GM23248 (cell line): ENCODE measurements around the gene EFL1. TPM values are rescaled to one million over a fixed set of nuclear protein-coding genes. Genes with fewer than 3 reads are reported as not detected.

Experiments
- DNase-seq: peaks from one replicate; pipeline ENCODE4 v3.0.0-alpha.2; 2015
- H2AFZ ChIP-seq: fragments of 200-600 bp; sonication (generic); 2 replicates; pipeline ENCODE4 v1.6.1; 2016; ENCODE audit warnings: antibody characterized with exemption
- H3F3A ChIP-seq: fragments of 200-600 bp; sonication (generic); 2 replicates; pipeline ENCODE4 v1.6.1; 2016; ENCODE audit warnings: mild to moderate bottlenecking, antibody characterized with exemption, mixed run types; ENCODE audit not compliant: insufficient read depth
- H3K27ac ChIP-seq: fragments of 200-600 bp; sonication (generic); 2 replicates; pipeline ENCODE4 v1.5.1; 2016; ENCODE audit warnings: mild to moderate bottlenecking
- H3K27me3 ChIP-seq: fragments of 200-600 bp; sonication (generic); replicated peaks from 2 replicates; pipeline ENCODE4 v1.6.1; 2016; ENCODE audit warnings: mild to moderate bottlenecking; ENCODE audit not compliant: insufficient read depth
- H3K36me3 ChIP-seq: fragments of 200-600 bp; sonication (generic); 2 replicates; pipeline ENCODE4 v1.6.1; 2016; ENCODE audit warnings: low read depth, mild to moderate bottlenecking
- H3K4me1 ChIP-seq: fragments of 200-600 bp; sonication (generic); 2 replicates; pipeline ENCODE4 v1.6.1; 2016; ENCODE audit warnings: mild to moderate bottlenecking; ENCODE audit not compliant: insufficient read depth
- H3K4me2 ChIP-seq: fragments of 200-600 bp; sonication (generic); one replicate; pipeline ENCODE4 v1.6.1; 2016; ENCODE audit warnings: mild to moderate bottlenecking; ENCODE audit not compliant: unreplicated experiment
- H3K4me3 ChIP-seq: fragments of 200-600 bp; sonication (generic); 2 replicates; pipeline ENCODE4 v1.5.1; 2016; ENCODE audit warnings: mild to moderate bottlenecking
- H3K79me2 ChIP-seq: fragments of 200-600 bp; sonication (generic); 2 replicates; pipeline ENCODE4 v1.6.1; 2016; ENCODE audit warnings: mild to moderate bottlenecking; ENCODE audit not compliant: insufficient read depth
- H3K9ac ChIP-seq: fragments of 200-600 bp; sonication (generic); 2 replicates; pipeline ENCODE4 v1.6.1; 2016; ENCODE audit warnings: mild to moderate bottlenecking
- H3K9me2 ChIP-seq: fragments of 200-600 bp; sonication (generic); 2 replicates; pipeline ENCODE4 v1.6.1; 2016; ENCODE audit warnings: mixed run types, mild to moderate bottlenecking, moderate library complexity; ENCODE audit not compliant: insufficient read depth
- H3K9me3 ChIP-seq: fragments of 200-600 bp; sonication (generic); one replicate; pipeline ENCODE4 v1.6.1; 2017; ENCODE audit warnings: low read depth
- H4K20me1 ChIP-seq: fragments of 200-600 bp; sonication (generic); 2 replicates; pipeline ENCODE4 v1.6.0; 2016; ENCODE audit not compliant: insufficient read depth
- EZH2 ChIP-seq: fragments of 200-600 bp; sonication (generic); IDR thresholded peaks from 2 replicates; pipeline ENCODE4 v1.6.1; 2018; ENCODE audit warnings: antibody characterized with exemption, mild to moderate bottlenecking; ENCODE audit not compliant: insufficient read depth, poor library complexity, severe bottlenecking
- EZH2phosphoT487 ChIP-seq: fragments of 200-600 bp; sonication (generic); IDR thresholded peaks from 2 replicates; pipeline ENCODE4 v1.6.1; 2018; ENCODE audit warnings: antibody characterized with exemption, moderate library complexity, mild to moderate bottlenecking, low read depth; ENCODE audit not compliant: insufficient read depth
- whole genome bisulfite sequencing, 2 experiments: methylation state at CpG; one replicate each; pipeline ENCODE4 v1.1.6; 2015 to 2017; ENCODE audit warnings: low lambda C conversion rate in 2 of 2, low coverage in 1 of 2; ENCODE audit errors: missing lambda C conversion rate in 2 of 2; 5-methylcytosine and 5-hydroxymethylcytosine counted together
- in situ Hi-C: fragments of 300-500 bp; cut with MboI; formaldehyde crosslinking; loops from 2 replicates; pipeline ENCODE4 v1.15.0; 2020
- polyA plus RNA-seq: library from polyadenylated mRNA; unstranded; fragments of >200 nt; fragmentation: Nextera tagmentation; extraction: Ambion mirVana; gene quantifications from 2 replicates; pipeline ENCODE4 v1.2.1, GENCODE V29; 2016
- total RNA-seq: library from RNA; depleted of rRNA; stranded (reverse); fragments of >200 nt; shearing (Covaris generic); gene quantifications from 2 replicates; pipeline ENCODE4 v1.2.3, GENCODE V29; 2014

Gene EFL1
- total and polyA plus RNA-seq, 2 experiments from 2014 or later: 21.8 to 28.4 TPM

- Histone ChIP-seq H3K9me2 (no peaks in the 10 kb centered on the region), H4K20me1 (no peaks in the 10 kb centered on the region), H3F3A (peaks cover 41% of the 10 kb centered on the region), H3K27ac (no peak overlapping the region), H3K4me1 (peaks cover 40% of the 10 kb centered on the region), H3K79me2 (no peaks in the 10 kb centered on the region), H3K9me3 (no peaks in the 10 kb centered on the region), H3K9ac (no peak overlapping the region), H3K36me3 (no peaks in the 10 kb centered on the region), H3K4me2 (no peak overlapping the region), H2AFZ (no peak overlapping the region), H3K27me3 (no peaks in the 10 kb centered on the region), H3K4me3 (no peak overlapping the region)
- in situ Hi-C loops: no loop called here
- DNase-seq: no peak
- WGBS, 2 experiments: 96 to 97% methylated on average over 9 of the region's 9 CpGs
- TF ChIP-seq EZH2 (no peak), EZH2phosphoT487 (no peak)
Measured at GRCh38 chr15:82124331-82125263, 137.9 kb downstream of the EFL1 start.

- H3F3A ChIP-seq: peaks cover 24% of the 10 kb centered on the region
- in situ Hi-C loops: no loop called here
- no peaks in the 10 kb centered on the region for H3K36me3 ChIP-seq
- H3K9me2 ChIP-seq: no peaks in the 10 kb centered on the region
- no peak overlapping the region for H3K4me3 ChIP-seq
- 5% methylated on average over 4 of the region's 4 CpGs for WGBS, 2 experiments
- peak overlapping the region; percentile 63 for H3K4me2 ChIP-seq
- no peaks in the 10 kb centered on the region for H4K20me1 ChIP-seq
- no peaks in the 10 kb centered on the region for H3K27me3 ChIP-seq
- no peaks in the 10 kb centered on the region for H3K9me3 ChIP-seq
- peak; percentile 98 for DNase-seq
- no peaks in the 10 kb centered on the region for H3K79me2 ChIP-seq
- peaks cover 22% of the 10 kb centered on the region for H3K4me1 ChIP-seq
- H3K27ac ChIP-seq: peak overlapping the region; percentile 90
- no peak overlapping the region for H2AFZ ChIP-seq
- peak overlapping the region; percentile 60 for H3K9ac ChIP-seq
- TF ChIP-seq EZH2phosphoT487 (no peak), EZH2 (no peak)
Measured at GRCh38 chr15:82122746-82123400, 139.7 kb downstream of the EFL1 start.

GRCh38 chr15:82118040-82118439 lies 144.5 kb downstream of the EFL1 start:
- WGBS, 2 experiments: 65 to 68% methylated on average over 3 of the region's 3 CpGs
- Histone ChIP-seq H3K79me2 (no peaks in the 10 kb centered on the region), H3K36me3 (no peaks in the 10 kb centered on the region), H3K4me3 (no peak overlapping the region), H3K27me3 (no peaks in the 10 kb centered on the region), H4K20me1 (no peaks in the 10 kb centered on the region), H3K9ac (no peak overlapping the region), H3K9me3 (no peaks in the 10 kb centered on the region), H3K4me1 (peaks cover 15% of the 10 kb centered on the region), H3K27ac (no peak overlapping the region), H3K9me2 (no peaks in the 10 kb centered on the region), H2AFZ (no peak overlapping the region), H3F3A (peaks cover 13% of the 10 kb centered on the region), H3K4me2 (no peak overlapping the region)
- no peak for DNase-seq
- in situ Hi-C loops: no loop called here
- TF ChIP-seq EZH2 (no peak), EZH2phosphoT487 (no peak)

- Histone ChIP-seq H3K9ac (no peak overlapping the region), H3K4me2 (no peak overlapping the region), H3K9me3 (no peaks in the 10 kb centered on the region), H3K27ac (no peak overlapping the region), H3K36me3 (no peaks in the 10 kb centered on the region), H3F3A (peaks cover 8% of the 10 kb centered on the region; the same call in 1 of the 2 replicates), H3K4me1 (peaks cover 10% of the 10 kb centered on the region), H2AFZ (no peak overlapping the region), H3K9me2 (no peaks in the 10 kb centered on the region), H3K4me3 (no peak overlapping the region), H3K79me2 (no peaks in the 10 kb centered on the region), H4K20me1 (no peaks in the 10 kb centered on the region), H3K27me3 (no peaks in the 10 kb centered on the region)
- 94 to 100% methylated on average over 6 of the region's 6 CpGs for WGBS, 2 experiments
- in situ Hi-C loops: no loop called here
- DNase-seq: no peak
- TF ChIP-seq EZH2phosphoT487: no peak
Measured at GRCh38 chr15:82117296-82117695, 145.2 kb downstream of the EFL1 start.
